NCI-H524 (cell line): ENCODE measurements around the gene ASPG.

ENCODE experiments used
- DNase-seq, 2 experiments: peaks; one replicate each; lab custom pipeline; 2025; lab: John Stamatoyannopoulos, UW

The ASPG gene

DNA sequence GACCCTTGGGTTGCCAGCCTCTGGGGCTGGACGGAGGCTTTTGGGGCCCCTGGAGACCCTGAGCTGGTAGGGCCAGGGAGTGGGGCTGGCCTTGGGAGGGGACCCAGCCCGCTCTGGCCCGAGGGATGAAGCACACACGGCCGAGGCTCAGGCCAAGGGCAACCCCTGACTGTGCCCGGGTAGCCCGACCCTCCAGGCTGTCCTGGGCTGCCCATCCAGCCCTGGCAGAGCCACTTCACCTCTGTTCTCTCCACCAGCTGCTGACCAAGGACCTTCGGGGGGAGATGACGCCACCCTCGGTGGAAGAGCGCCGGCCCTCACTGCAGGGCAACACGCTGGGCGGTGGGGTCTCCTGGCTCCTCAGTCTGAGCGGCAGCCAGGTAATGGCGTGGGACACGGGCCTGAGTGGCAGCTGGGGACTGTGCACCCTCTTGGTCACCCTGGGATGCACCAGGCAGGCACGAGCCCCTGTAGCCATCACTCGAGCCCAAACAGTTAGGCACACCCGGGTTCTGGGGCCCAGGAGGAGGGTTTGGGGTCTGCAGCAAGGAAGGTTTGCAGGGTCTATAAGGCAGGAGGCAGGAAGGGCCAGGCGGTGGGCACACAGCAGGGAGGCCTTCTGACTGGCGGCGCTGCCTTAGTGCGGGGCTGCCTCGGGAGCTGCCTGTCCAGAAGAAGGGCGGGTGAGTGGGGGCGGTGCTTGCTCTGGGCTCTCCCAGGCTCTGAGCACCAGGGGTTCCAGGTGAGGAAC, 19.7 kb downstream of the ASPG start:
- DNase-seq = no peak

DNA sequence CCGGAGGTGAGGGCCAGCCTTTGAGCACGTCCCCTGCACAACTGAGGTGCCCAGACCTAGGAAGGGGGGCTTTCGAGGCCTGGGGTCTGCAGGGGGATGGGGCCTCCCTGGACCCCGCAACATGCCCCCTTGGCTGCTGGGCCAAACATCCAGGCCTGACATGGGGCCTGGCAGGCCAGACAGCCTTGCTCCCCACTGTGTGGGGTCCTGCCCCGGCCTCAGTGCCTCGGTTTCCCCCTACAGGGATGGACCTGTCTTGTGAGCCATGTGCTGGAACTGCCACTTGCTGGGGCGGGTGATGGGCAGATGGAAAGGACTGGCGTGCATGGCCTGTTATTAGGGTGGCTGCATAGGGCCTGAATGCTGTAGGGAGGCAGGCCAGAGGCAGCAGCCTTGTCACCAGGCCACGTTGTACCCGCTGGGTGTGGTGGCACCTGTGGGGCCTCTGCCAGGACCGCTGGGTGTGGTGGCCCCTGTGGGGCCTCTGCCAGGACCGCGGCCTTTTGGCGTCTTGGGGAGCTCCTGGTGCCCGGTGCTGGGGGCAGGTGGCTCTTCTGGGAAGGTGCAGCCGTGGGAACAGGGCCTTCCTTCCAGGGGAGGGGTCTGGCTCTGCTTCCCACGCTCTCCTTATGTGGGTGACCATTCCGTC, 20.4 kb downstream of the ASPG start:
- DNase-seq = no peak

- DNase-seq = no peak
Observed at GRCh38 chr14:104106471-104106991, 21.0 kb downstream of the ASPG start.

DNA sequence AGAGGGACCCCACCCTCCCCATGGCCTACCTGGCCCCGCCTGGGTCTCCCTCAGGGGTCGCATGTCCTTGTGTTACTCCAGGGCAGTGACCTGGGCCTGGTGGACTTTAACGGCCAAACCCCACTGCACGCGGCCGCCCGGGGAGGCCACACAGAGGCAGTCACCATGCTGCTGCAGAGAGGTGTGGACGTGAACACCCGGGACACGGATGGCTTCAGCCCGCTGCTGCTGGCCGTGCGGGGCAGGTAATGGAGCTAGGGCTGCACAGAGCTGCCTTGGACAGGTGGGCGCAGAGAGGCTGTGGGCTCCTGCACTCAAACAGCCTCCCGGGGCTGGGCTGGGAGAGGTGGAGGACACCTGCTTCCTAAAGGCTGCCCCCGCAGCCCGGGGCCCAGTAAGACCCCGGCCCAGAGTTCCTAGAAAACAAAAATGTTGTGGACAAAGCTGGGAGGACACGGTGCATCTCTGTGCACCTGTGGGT, 21.6 kb downstream of the ASPG start:
- no peak for DNase-seq

DNA sequence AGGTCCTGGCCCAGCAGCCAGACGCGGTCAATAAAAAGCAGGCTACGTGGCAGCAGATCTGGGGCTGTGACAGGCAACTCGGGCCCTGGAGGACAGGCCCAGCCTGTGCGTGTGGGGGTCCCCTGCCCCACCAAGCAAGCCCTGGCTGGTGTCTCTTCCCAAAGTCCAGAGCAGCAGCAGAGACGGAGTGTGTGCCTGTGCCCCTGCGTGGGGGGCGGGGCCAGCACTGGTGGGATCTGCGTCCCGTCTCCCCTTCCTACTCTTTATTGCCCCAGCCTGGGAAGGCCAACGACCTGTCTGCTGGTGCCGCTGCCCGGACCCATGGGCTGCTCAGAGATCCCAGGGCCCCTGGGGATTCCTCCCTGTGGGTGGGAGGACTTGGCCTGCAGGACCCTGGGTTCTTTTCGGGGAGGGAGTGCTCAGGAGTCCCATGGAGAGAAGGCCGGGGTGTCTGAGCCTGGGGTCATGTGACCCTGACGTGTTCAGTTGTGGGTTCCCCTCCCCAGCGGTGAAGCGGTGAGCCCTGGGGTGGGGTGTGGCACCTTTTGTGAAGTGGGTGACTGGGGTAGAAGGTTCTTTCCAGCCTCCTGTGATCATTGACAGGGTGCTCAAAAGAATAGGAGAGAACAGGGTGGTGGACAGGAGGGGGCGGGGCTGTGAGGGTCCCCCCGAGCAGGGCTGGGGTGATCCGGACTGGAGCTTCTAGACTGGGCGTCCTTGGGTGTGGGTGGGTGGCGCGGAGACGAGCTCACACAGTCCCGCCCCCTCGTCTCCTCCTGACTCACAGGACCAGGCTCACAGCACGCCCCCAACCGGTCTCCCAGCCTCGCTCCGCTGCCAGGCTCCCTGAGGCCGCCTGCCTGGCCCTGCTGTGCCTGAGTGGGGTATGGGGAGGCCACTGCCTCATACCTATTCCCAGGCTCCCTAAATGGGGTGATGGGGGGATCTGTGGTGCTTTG, 22.4 kb downstream of the ASPG start:
- no peak for DNase-seq

GRCh38 chr14:104108570-104109541, 23.4 kb downstream of the ASPG start:
- no peak for DNase-seq

- DNase-seq = no peak
Observed at GRCh38 chr14:104109731-104110361, 24.3 kb downstream of the ASPG start.

GRCh38 chr14:104110491-104111209, 25.1 kb downstream of the ASPG start:
- no peak for DNase-seq

DNA sequence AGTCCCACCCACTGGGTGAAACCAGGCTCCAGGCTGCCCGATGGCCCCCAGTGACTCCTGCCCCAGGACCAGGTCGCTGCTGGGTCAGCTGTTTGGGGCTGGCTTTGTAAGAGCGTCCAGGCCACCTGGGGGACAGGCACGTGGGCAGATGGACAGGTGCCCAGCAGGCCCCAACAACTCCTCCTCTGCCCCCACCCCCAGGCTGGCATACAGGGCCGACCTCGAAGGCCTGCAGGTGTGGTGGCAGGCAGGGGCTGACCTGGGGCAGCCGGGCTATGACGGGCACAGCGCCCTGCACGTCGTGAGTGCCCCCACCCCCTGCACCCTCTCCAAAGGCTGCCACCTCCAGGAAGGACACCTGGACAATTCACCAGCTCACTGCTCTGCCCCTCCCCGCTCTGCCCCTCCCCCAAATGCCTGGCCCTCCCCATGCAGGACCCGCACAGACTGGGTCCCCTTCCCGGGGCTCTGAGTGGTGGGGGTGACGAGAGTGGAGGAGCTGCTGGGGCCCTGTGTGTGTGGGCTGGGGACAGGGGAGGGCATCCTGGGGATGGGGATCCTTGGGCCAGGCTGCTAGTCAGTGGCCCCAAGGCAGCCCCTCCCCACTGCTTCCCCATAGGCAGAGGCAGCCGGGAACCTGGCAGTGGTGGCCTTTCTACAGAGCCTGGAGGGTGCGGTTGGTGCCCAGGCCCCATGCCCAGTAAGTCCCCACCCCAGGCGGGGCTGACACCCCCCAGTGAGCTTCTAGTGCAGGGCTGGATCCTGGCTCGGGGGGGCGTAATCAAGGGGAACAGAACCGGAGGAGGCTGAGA, 26.0 kb downstream of the ASPG start:
- DNase-seq = no peak

DNA sequence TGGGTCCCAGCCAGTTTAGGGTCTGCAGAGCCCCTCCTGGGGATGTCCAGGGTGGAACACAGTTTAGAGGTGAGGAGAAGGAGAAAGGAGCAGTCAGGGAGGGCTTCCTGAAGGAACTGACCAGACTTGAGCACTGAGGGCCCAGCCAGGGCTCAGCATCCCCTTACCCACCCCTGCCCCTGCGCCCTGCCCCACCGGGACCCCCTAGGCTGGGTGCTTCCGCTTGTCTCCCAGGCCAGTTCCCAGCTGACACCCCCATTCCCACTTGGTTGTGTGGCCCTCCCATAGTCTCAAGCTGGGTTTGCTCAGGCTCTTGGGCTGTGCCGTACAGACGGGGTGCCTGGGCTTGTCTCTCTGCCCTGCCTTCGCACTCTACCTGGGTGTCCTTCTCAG, 26.6 kb downstream of the ASPG start:
- DNase-seq = no peak

GRCh38 chr14:104112609-104113571, 27.4 kb downstream of the ASPG start:
- no peak for DNase-seq

DNA sequence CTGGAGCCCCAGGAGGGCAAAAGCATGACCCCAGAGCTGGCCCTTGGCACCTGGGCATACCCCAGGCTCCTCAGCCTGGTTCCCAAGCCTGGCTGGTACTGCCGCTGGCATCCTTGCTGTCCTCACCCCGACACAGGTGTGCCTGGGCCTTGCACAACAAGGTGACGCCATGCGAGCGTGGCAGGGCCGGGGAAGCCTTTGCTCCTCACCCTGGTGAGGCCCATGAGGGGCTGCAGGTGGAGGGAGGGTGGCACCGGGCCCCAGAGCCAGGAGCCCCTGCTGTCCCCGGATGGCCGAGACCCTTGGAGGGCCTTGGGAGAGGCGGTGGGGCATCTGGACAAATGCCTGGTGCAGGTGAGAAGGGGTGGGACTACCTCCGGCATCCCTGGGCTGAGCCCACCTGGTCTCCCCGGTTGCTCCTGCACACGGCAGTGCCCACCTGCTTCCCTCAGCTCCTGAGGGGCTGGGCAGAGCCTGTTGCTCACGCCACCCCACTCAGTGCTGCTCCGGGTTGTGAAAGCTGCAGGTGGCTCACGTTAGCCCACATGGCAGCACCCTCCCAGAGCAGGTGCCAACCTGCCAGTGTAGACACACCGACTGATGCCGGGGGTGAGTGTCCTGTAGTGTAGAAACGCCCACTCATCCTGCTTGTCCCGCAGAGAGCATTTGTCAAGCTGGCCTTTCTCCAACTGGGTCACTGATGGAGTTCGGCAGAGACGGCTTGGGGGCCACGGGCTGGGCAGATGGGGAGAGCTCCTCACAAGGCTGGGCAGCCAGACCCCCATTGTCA, 28.3 kb downstream of the ASPG start:
- no peak for DNase-seq

- no peak for DNase-seq
Observed at GRCh38 chr14:104114421-104115130, 29.1 kb downstream of the ASPG start.

- no peak for DNase-seq
Observed at GRCh38 chr14:104115131-104115600, 29.7 kb downstream of the ASPG start.

DNA sequence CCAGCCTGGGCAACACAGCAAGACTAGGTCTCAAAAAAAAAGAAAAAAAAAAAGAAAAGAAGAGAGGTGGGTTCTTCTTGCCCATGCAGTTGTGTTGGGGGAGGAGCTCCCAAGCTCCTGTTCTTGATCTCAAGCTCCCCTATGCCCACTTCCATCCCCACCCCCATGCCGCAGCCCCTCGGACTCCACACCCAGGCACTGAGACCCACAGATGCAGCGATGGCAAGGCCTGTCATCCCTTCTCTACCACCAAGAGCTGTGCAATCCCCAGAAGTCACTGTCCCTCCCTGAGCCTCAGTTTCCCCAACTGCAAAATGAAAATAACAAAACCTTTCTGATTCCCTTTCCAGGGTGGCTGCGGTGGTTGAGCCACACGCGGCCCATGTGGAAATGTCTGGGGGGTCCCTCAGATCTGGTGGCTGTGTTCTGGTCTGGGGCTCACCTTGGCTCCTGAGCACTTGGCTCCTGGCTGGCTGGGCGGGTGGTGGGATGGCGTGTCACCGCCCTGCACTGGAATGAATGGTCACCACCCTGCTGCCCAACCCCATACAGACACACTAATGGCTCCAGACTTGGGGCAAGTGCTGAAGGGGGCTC, 30.3 kb downstream of the ASPG start:
- DNase-seq = no peak

DNA sequence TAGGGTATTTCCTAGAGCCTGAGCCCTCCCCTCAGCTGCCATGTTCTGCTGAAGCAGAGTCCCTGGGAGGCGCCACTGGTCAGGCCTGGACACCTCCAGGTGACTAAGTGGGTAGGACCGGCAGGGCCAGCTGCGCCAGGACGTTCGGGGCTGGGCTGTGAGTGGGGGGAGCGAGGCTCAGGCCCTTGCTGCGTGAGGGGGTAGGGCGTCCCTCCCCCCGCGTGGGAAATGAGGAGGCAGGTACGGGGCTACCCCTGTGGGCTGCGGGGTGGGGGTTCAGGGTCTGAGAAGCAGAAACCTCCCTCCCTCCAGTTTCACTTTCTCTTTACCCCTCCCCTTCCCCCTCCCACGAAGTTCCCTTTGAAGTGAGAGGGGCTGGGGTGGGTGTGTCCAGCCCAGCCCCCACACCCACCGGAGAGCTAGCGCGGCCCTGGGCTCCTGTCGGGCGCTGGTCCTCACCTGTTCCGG, 30.8 kb downstream of the ASPG start:
- DNase-seq = no peak
